OCI-LY1 (cell line): ENCODE data around the gene LAMC3.

ENCODE experiments used
- H2AFZ ChIP-seq: fragments of 200-600 bp; sonication (generic), shearing (Covaris generic); 2 replicates; pipeline ENCODE4 v1.6.0; 2014; ENCODE audit warnings: antibody characterized with exemption, mild to moderate bottlenecking, low read length
- H3F3A ChIP-seq: fragments of 200-600 bp; sonication (generic), shearing (Covaris generic); 2 replicates; pipeline ENCODE4 v1.6.0; 2014; ENCODE audit warnings: mild to moderate bottlenecking, antibody characterized with exemption, low read length, moderate library complexity; ENCODE audit not compliant: insufficient read depth
- H3K27ac ChIP-seq: fragments of 200-600 bp; sonication (generic); 2 replicates; pipeline ENCODE4 v1.5.1; 2014; ENCODE audit warnings: low read length, mixed run types, mild to moderate bottlenecking, low read depth; ENCODE audit not compliant: poor library complexity, severe bottlenecking
- H3K27me3 ChIP-seq: fragments of 200-600 bp; sonication (generic); 2 replicates; pipeline ENCODE4 v1.6.0; 2014; ENCODE audit warnings: antibody characterized with exemption, mild to moderate bottlenecking, low read length, moderate library complexity; ENCODE audit not compliant: insufficient read depth
- H3K36me3 ChIP-seq: fragments of 200-600 bp; sonication (generic); 2 replicates; pipeline ENCODE4 v1.6.1; 2014; ENCODE audit warnings: mild to moderate bottlenecking, antibody characterized with exemption, low read length, moderate library complexity, mixed read lengths; ENCODE audit not compliant: insufficient read depth
- H3K4me1 ChIP-seq: fragments of 200-600 bp; sonication (generic); 2 replicates; pipeline ENCODE4 v1.5.1; 2014; ENCODE audit warnings: mild to moderate bottlenecking, low read length, moderate library complexity; ENCODE audit not compliant: insufficient read depth, severe bottlenecking
- H3K4me2 ChIP-seq: fragments of 200-600 bp; sonication (generic), shearing (Covaris generic); 2 replicates; pipeline ENCODE4 v1.6.1; 2014; ENCODE audit warnings: low read length
- H3K4me3 ChIP-seq: fragments of 200-600 bp; sonication (generic); 2 replicates; pipeline ENCODE4 v1.5.1; 2014; ENCODE audit warnings: low read length, low read depth, mild to moderate bottlenecking, mixed read lengths; ENCODE audit not compliant: poor library complexity, severe bottlenecking
- H3K79me2 ChIP-seq: fragments of 200-600 bp; shearing (Covaris generic); 2 replicates; pipeline ENCODE4 v1.6.1; 2016; ENCODE audit warnings: mixed run types, low read length, mixed read lengths; ENCODE audit not compliant: insufficient read depth
- H3K9ac ChIP-seq: fragments of 200-600 bp; sonication (generic), shearing (Covaris generic); 2 replicates; pipeline ENCODE4 v1.6.1; 2014; ENCODE audit warnings: mild to moderate bottlenecking, low read length, mixed read lengths
- H3K9me2 ChIP-seq: fragments of 200-600 bp; sonication (generic), shearing (Covaris generic); 2 replicates; pipeline ENCODE4 v1.6.1; 2014; ENCODE audit warnings: low read depth, mild to moderate bottlenecking, low read length, mixed read lengths
- H3K9me3 ChIP-seq: fragments of 200-600 bp; shearing (Covaris generic); 2 replicates; pipeline ENCODE4 v1.6.1; 2014; ENCODE audit warnings: low read length, mixed read lengths
- H4K20me1 ChIP-seq: fragments of 200-600 bp; sonication (generic), shearing (Covaris generic); 2 replicates; pipeline ENCODE4 v1.6.0; 2016; ENCODE audit warnings: mild to moderate bottlenecking, low read length; ENCODE audit not compliant: insufficient read depth
- CTCF ChIP-seq: fragments of 200-600 bp; sonication (generic), shearing (Covaris generic); IDR thresholded peaks from 2 replicates; pipeline ENCODE4 v1.5.1; 2017; ENCODE audit warnings: mild to moderate bottlenecking, antibody characterized with exemption, low read length, moderate library complexity, mixed read lengths
- EZH2 ChIP-seq: fragments of 200-600 bp; sonication (generic), shearing (Covaris generic); IDR thresholded peaks from 2 replicates; pipeline ENCODE4 v1.8.0; 2017; ENCODE audit warnings: borderline replicate concordance, mixed run types, mild to moderate bottlenecking, antibody characterized with exemption, low read length, moderate library complexity, mixed read lengths

LAMC3 gene

GRCh38 chr9:131045300-131046092 is 36.5 kb downstream of the LAMC3 start:
- H3K27me3 ChIP-seq = no peaks in the 10 kb centered on the region
- no peaks in the 10 kb centered on the region for H3K36me3 ChIP-seq
- no peak overlapping the region for H3K27ac ChIP-seq
- peaks cover 10% of the 10 kb centered on the region for H3K4me1 ChIP-seq
- no peak overlapping the region for H3K4me2 ChIP-seq
- no peaks in the 10 kb centered on the region for H4K20me1 ChIP-seq
- H3K79me2 ChIP-seq = no peaks in the 10 kb centered on the region
- H3K9me2 ChIP-seq = no peaks in the 10 kb centered on the region
- H3F3A ChIP-seq = no peaks in the 10 kb centered on the region
- H3K9ac ChIP-seq = no peak overlapping the region
- H2AFZ ChIP-seq = no peak overlapping the region
- H3K9me3 ChIP-seq = no peaks in the 10 kb centered on the region
- no peak overlapping the region for H3K4me3 ChIP-seq
- TF ChIP-seq CTCF = no peak
- no peak for TF ChIP-seq EZH2

- H3K4me1 ChIP-seq = peaks cover 10% of the 10 kb centered on the region
- H3K9ac ChIP-seq = no peak overlapping the region
- TF ChIP-seq EZH2 (no peak), CTCF (no peak)
- no peaks in the 10 kb centered on the region for H3K9me3 ChIP-seq
- H2AFZ ChIP-seq = no peak overlapping the region
- H3F3A ChIP-seq = no peaks in the 10 kb centered on the region
- H3K9me2 ChIP-seq = no peaks in the 10 kb centered on the region
- no peaks in the 10 kb centered on the region for H3K36me3 ChIP-seq
- no peaks in the 10 kb centered on the region for H3K79me2 ChIP-seq
- H3K27me3 ChIP-seq = no peaks in the 10 kb centered on the region
- no peak overlapping the region for H3K4me3 ChIP-seq
- no peak overlapping the region for H3K27ac ChIP-seq
- H3K4me2 ChIP-seq = no peak overlapping the region
- H4K20me1 ChIP-seq = no peaks in the 10 kb centered on the region
These were observed 37.1 kb downstream of the LAMC3 start for GRCh38 chr9:131046093-131046380.

- Histone ChIP-seq H3K9ac (no peak overlapping the region), H3K4me3 (no peak overlapping the region), H3K36me3 (no peaks in the 10 kb centered on the region), H3K4me1 (peaks cover 10% of the 10 kb centered on the region), H3K4me2 (no peak overlapping the region; the same call in 1 of the 2 replicates), H3K79me2 (no peaks in the 10 kb centered on the region), H3K9me2 (no peaks in the 10 kb centered on the region), H3K27ac (no peak overlapping the region), H4K20me1 (no peaks in the 10 kb centered on the region), H3F3A (no peaks in the 10 kb centered on the region), H3K9me3 (no peaks in the 10 kb centered on the region), H3K27me3 (no peaks in the 10 kb centered on the region), H2AFZ (no peak overlapping the region)
- TF ChIP-seq EZH2 (no peak), CTCF (peak; percentile 95)
These were observed 37.7 kb downstream of the LAMC3 start for GRCh38 chr9:131046581-131047202.
